ENCODE measurements around the gene FAM81A.

FAM81A gene

DNA sequence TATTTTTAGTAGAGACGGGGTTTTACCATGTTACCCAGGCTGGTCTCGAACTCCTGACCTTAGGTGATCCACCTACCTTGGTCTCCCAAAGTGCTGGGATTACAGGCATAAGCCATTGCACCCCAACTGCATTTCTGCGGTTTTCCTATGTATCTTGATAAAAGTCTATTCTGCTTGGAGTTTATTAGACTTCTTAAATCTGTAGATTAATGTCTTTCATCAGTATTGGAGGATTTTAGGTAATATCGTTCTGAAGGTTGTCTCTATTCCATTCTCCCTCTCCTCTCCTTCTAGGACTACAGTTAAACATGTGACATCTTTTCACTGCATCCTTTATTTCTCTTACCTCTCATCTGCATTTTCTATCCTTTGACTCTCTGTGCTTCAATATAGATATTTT is 127.3 kb downstream of the FAM81A start:
- H4K5ac ChIP-seq (ENCODE audit: low read length) = no peak overlapping the region

DNA sequence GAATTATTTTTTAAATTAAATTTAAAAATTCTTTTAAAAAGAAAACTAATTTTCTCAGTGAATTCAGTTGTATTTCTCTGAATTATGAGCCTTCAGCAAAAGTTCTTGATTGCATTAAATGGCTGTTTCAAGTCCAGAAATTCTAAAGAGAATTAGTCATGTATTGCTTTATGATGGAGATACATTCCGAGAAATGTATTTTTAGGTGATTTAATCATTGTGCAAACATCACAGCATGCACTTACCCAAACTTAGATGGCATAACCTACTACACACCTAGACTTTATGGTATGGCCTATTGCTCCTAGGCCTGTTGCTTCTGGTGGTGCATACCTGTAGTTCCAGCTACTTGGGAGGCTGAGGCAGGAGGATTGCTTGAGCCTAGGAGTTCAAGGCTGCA is 129.3 kb downstream of the FAM81A start:
- no peak overlapping the region for H3K23ac ChIP-seq (ENCODE audit: low read length)
- H3K4me3 ChIP-seq (ENCODE audit: low read length) = no peak overlapping the region
- no peak overlapping the region for H4K8ac ChIP-seq (ENCODE audit: low read depth, low read length)
- no peak overlapping the region for H3K56ac ChIP-seq (ENCODE audit: low read length)
- H3K27me3 ChIP-seq (ENCODE audit: insufficient read depth, low read length, poor library complexity) = no peaks in the 10 kb centered on the region
- WGBS (ENCODE audit: extremely low coverage, insufficient coverage, low lambda C conversion rate) = no CpG with 5 or more reads among the region's 1 CpG
- no peak overlapping the region for H3K27ac ChIP-seq (ENCODE audit: low read depth, low read length)
- no peak for DNase-seq
- H2BK5ac ChIP-seq (ENCODE audit: low read length) = no peak overlapping the region
- no peak overlapping the region for H2BK15ac ChIP-seq (replicated peaks; ENCODE audit: low read depth)
- no peak overlapping the region for H4K5ac ChIP-seq (ENCODE audit: low read length)
- no peak overlapping the region for H3K9ac ChIP-seq (ENCODE audit: low read length)
- no peak overlapping the region for H2BK120ac ChIP-seq (ENCODE audit: low read depth, low read length)
- no peaks in the 10 kb centered on the region for H3K79me2 ChIP-seq (ENCODE audit: control insufficient read depth, insufficient read depth, low read length)
- H3K36me3 ChIP-seq (ENCODE audit: control insufficient read depth, insufficient read depth, low read length) = no peaks in the 10 kb centered on the region
- H3K79me1 ChIP-seq (ENCODE audit: low read length) = no peaks in the 10 kb centered on the region
- no peak overlapping the region for H2AK5ac ChIP-seq (ENCODE audit: low read length)
- no peaks in the 10 kb centered on the region for H3K4me1 ChIP-seq (ENCODE audit: control insufficient read depth, low read depth, low read length)
- no peak overlapping the region for H3K4me2 ChIP-seq (ENCODE audit: low read length)
- H3K18ac ChIP-seq (ENCODE audit: low read length) = no peak overlapping the region
- H3K4ac ChIP-seq (ENCODE audit: low read depth, low read length) = no peak overlapping the region

More for the DNA sequence above, 127.3 kb downstream of the FAM81A start:
- Histone ChIP-seq H3K4me2 (ENCODE audit: low read length) (no peak overlapping the region), H3K27me3 (ENCODE audit: insufficient read depth, low read length, poor library complexity) (no peaks in the 10 kb centered on the region), H2BK5ac (ENCODE audit: low read length) (no peak overlapping the region), H3K56ac (ENCODE audit: low read length) (no peak overlapping the region), H3K79me2 (ENCODE audit: control insufficient read depth, insufficient read depth, low read length) (no peaks in the 10 kb centered on the region), H3K4ac (ENCODE audit: low read depth, low read length) (no peak overlapping the region), H2AK5ac (ENCODE audit: low read length) (no peak overlapping the region), H3K36me3 (ENCODE audit: control insufficient read depth, insufficient read depth, low read length) (no peaks in the 10 kb centered on the region), H3K18ac (ENCODE audit: low read length) (no peak overlapping the region), H2BK15ac (replicated peaks; ENCODE audit: low read depth) (no peak overlapping the region), H3K23ac (ENCODE audit: low read length) (no peak overlapping the region), H3K4me1 (ENCODE audit: control insufficient read depth, low read depth, low read length) (no peaks in the 10 kb centered on the region), H3K4me3 (ENCODE audit: low read length) (no peak overlapping the region), H3K79me1 (ENCODE audit: low read length) (no peaks in the 10 kb centered on the region), H3K9ac (ENCODE audit: low read length) (no peak overlapping the region), H4K8ac (ENCODE audit: low read depth, low read length) (no peak overlapping the region), H2BK120ac (ENCODE audit: low read depth, low read length) (no peak overlapping the region), H3K27ac (ENCODE audit: low read depth, low read length) (no peak overlapping the region)
- WGBS (ENCODE audit: extremely low coverage, insufficient coverage, low lambda C conversion rate) = no CpG with 5 or more reads among the region's 4 CpGs
- no peak for DNase-seq

DNA sequence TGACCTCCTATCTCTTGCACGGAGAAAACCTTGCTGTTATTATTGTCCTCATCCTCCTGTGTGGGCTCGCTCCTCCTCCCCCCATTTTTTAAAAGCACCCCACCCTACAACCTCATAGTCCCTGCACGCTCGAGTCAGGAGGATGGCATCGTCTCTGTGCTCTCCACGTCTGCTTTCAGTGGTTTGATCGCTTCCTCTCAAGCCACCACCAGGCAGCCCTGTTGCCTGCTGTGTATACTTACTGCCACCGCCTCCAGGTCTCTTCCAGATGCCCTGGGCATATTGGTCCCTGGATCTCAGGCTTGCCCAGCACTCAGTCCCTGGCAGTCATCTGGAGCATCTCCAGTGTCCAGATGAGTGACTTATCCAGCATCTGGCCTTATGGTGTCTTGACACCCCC is 131.5 kb downstream of the FAM81A start:
- Histone ChIP-seq H3K79me2 (ENCODE audit: control insufficient read depth, insufficient read depth, low read length) (no peaks in the 10 kb centered on the region), H3K4ac (ENCODE audit: low read depth, low read length) (no peak overlapping the region), H2BK15ac (replicated peaks; ENCODE audit: low read depth) (no peak overlapping the region), H3K27me3 (ENCODE audit: insufficient read depth, low read length, poor library complexity) (no peaks in the 10 kb centered on the region), H4K5ac (ENCODE audit: low read length) (no peak overlapping the region), H3K23ac (ENCODE audit: low read length) (no peak overlapping the region), H3K56ac (ENCODE audit: low read length) (no peak overlapping the region), H2BK5ac (ENCODE audit: low read length) (no peak overlapping the region), H4K8ac (ENCODE audit: low read depth, low read length) (no peak overlapping the region), H3K18ac (ENCODE audit: low read length) (no peak overlapping the region), H3K4me2 (ENCODE audit: low read length) (no peak overlapping the region), H3K4me1 (ENCODE audit: control insufficient read depth, low read depth, low read length) (no peaks in the 10 kb centered on the region), H3K36me3 (ENCODE audit: control insufficient read depth, insufficient read depth, low read length) (no peaks in the 10 kb centered on the region), H2AK5ac (ENCODE audit: low read length) (no peak overlapping the region), H3K79me1 (ENCODE audit: low read length) (no peaks in the 10 kb centered on the region), H3K4me3 (ENCODE audit: low read length) (no peak overlapping the region), H3K9ac (ENCODE audit: low read length) (no peak overlapping the region), H3K27ac (ENCODE audit: low read depth, low read length) (no peak overlapping the region), H2BK120ac (ENCODE audit: low read depth, low read length) (no peak overlapping the region)
- no peak for DNase-seq
- WGBS (ENCODE audit: extremely low coverage, insufficient coverage, low lambda C conversion rate) = no CpG with 5 or more reads among the region's 8 CpGs

DNA sequence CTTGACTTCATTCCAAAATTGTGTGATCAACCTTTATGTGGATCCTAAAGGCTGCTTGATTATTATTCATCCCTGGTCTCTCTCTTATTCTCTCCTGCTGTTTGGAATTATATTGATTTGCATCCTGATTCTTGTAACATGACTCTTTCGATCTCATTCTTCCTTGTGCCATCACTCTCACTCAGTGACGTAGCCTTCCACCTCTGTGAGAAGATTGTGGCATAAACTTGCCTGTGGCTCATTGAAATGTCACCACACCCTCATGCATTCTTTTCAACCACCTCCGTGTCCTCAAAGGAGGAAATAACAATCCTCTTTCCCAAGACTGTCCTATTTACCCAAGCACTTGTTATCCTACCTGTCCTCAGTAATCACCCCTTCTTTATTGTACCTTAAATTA is 132.3 kb downstream of the FAM81A start:
- Histone ChIP-seq H2BK15ac (replicated peaks; ENCODE audit: low read depth) (no peak overlapping the region), H3K9ac (ENCODE audit: low read length) (no peak overlapping the region), H3K23ac (ENCODE audit: low read length) (no peak overlapping the region), H3K4ac (ENCODE audit: low read depth, low read length) (no peak overlapping the region), H3K4me3 (ENCODE audit: low read length) (no peak overlapping the region), H3K18ac (ENCODE audit: low read length) (no peak overlapping the region), H3K56ac (ENCODE audit: low read length) (no peak overlapping the region), H3K27me3 (ENCODE audit: insufficient read depth, low read length, poor library complexity) (no peaks in the 10 kb centered on the region), H4K8ac (ENCODE audit: low read depth, low read length) (no peak overlapping the region), H3K36me3 (ENCODE audit: control insufficient read depth, insufficient read depth, low read length) (no peaks in the 10 kb centered on the region), H3K4me2 (ENCODE audit: low read length) (no peak overlapping the region), H2BK120ac (ENCODE audit: low read depth, low read length) (no peak overlapping the region), H3K4me1 (ENCODE audit: control insufficient read depth, low read depth, low read length) (no peaks in the 10 kb centered on the region), H2AK5ac (ENCODE audit: low read length) (no peak overlapping the region), H3K79me2 (ENCODE audit: control insufficient read depth, insufficient read depth, low read length) (no peaks in the 10 kb centered on the region), H2BK5ac (ENCODE audit: low read length) (no peak overlapping the region), H4K5ac (ENCODE audit: low read length) (no peak overlapping the region), H3K79me1 (ENCODE audit: low read length) (no peaks in the 10 kb centered on the region), H3K27ac (ENCODE audit: low read depth, low read length) (no peak overlapping the region)
- no CpG with 5 or more reads among the region's 3 CpGs for WGBS (ENCODE audit: extremely low coverage, insufficient coverage, low lambda C conversion rate)
- no peak for DNase-seq

DNA sequence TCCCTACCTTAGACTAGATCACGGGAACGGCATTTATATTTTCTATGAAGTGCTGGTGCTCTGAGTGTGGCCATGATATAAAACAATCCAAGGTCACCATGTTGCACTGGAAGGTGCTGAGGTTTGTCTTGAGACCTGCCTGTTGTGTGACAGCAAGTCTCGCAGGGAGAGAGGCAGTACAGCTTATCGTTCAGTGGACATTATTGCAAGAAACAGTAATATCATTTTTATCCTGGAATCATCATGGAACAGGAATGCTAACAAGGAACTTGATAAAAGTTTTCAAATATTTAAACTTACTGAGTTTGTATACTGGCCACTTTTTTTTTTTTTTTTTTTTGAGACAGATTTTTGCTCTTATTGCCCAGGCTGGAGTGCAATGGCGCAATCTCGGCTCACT is 133.6 kb downstream of the FAM81A start:
- Histone ChIP-seq H3K79me1 (ENCODE audit: low read length) (no peaks in the 10 kb centered on the region), H3K27ac (ENCODE audit: low read depth, low read length) (no peak overlapping the region), H3K9ac (ENCODE audit: low read length) (no peak overlapping the region), H3K18ac (ENCODE audit: low read length) (no peak overlapping the region), H2AK5ac (ENCODE audit: low read length) (no peak overlapping the region), H3K4me2 (ENCODE audit: low read length) (no peak overlapping the region), H3K56ac (ENCODE audit: low read length) (no peak overlapping the region), H3K23ac (ENCODE audit: low read length) (no peak overlapping the region), H3K36me3 (ENCODE audit: control insufficient read depth, insufficient read depth, low read length) (no peaks in the 10 kb centered on the region), H3K79me2 (ENCODE audit: control insufficient read depth, insufficient read depth, low read length) (no peaks in the 10 kb centered on the region), H2BK15ac (replicated peaks; ENCODE audit: low read depth) (no peak overlapping the region), H2BK5ac (ENCODE audit: low read length) (no peak overlapping the region), H3K4me1 (ENCODE audit: control insufficient read depth, low read depth, low read length) (no peaks in the 10 kb centered on the region), H4K8ac (ENCODE audit: low read depth, low read length) (no peak overlapping the region), H3K4me3 (ENCODE audit: low read length) (no peak overlapping the region), H4K5ac (ENCODE audit: low read length) (no peak overlapping the region), H3K27me3 (ENCODE audit: insufficient read depth, low read length, poor library complexity) (no peaks in the 10 kb centered on the region), H3K4ac (ENCODE audit: low read depth, low read length) (no peak overlapping the region), H2BK120ac (ENCODE audit: low read depth, low read length) (no peak overlapping the region)
- no peak for DNase-seq
- WGBS (ENCODE audit: extremely low coverage, insufficient coverage, low lambda C conversion rate) = no CpG with 5 or more reads among the region's 6 CpGs
